Left lung (tissue), 10 donors: ENCODE measurements around the gene LZTS2. TPM values are rescaled to one million over a fixed set of nuclear protein-coding genes. Genes with fewer than 3 reads are reported as not detected.

Source experiments
- ATAC-seq: fragments of 200-7000 bp; cut with Tn5 transposase; one replicate; pipeline ENCODE4 v1.9.1; 2020; ENCODE audit warnings: moderate library complexity
- DNase-seq, 4 donors: peaks; one replicate each; pipeline ENCODE4 v3.0.0-alpha.2; 2013 to 2020
- H3K27ac ChIP-seq, 2 donors: fragments of 200-600 bp; sonication (generic) in 1 of 2; one replicate each; pipeline versions ENCODE4 v1.5.0 to v1.8.0; 2020 to 2021
- H3K27me3 ChIP-seq, 2 donors: fragments of 200-600 bp; sonication (generic) in 1 of 2; one replicate each; pipeline versions ENCODE4 v1.5.0 to v1.8.0; 2020 to 2021
- H3K36me3 ChIP-seq, 2 donors: fragments of 200-600 bp; sonication (generic) in 1 of 2; one replicate each; pipeline versions ENCODE4 v1.5.0 to v1.8.0; 2020 to 2021
- H3K4me1 ChIP-seq, 2 donors: fragments of 200-600 bp; one replicate each; pipeline ENCODE4 v1.8.0; 2021
- H3K4me3 ChIP-seq, 2 donors: fragments of 200-600 bp; sonication (generic) in 1 of 2; one replicate each; pipeline versions ENCODE4 v1.5.0 to v1.8.0; 2020 to 2021; ENCODE audit warnings: mild to moderate bottlenecking in 1 of 2
- H3K9me3 ChIP-seq, 2 donors: fragments of 200-600 bp; sonication (generic) in 1 of 2; one replicate each; pipeline versions ENCODE4 v1.5.0 to v1.8.0; 2020 to 2021
- intact Hi-C, 2 donors: fragments of 100-400 bp; cut with DNase I; formaldehyde crosslinking; loops; one replicate each; pipeline versions ENCODE4 v1.11.2 to v1.14.2; 2022
- polyA plus RNA-seq, 6 donors: library from polyadenylated mRNA; unstranded; fragments of 120-200 nt; gene quantifications; one replicate each; pipeline ENCODE4 v1.2.1, GENCODE V29; 2013; ENCODE audit not compliant: insufficient read length in 6 of 6
- total RNA-seq, 2 donors: library from RNA; stranded (reverse); fragmentation: NEBNext Ultra II Directional; extraction: Animal tissue kit (Norgen Biotek cat#: 25700); gene quantifications; one replicate each; pipeline ENCODE4 v1.2.1, GENCODE V29; 2021
- TF ChIP-seq, protein P1 (sequence below), 2 donors: fragments of 200-600 bp; sonication (generic) in 1 of 2; IDR thresholded peaks; one replicate each; pipeline versions ENCODE4 v1.5.0 to v1.8.0; 2021; ENCODE audit warnings: antibody characterized with exemption in 2 of 2
- donor health status: DM: no; HTN: yes; CAD: no.
- donor health status: DM: no; HTN: no; CAD: no.

Gene LZTS2
- total and polyA plus RNA-seq, 8 donors = 45.2 to 65.7 (median 58.6) TPM

DNA sequence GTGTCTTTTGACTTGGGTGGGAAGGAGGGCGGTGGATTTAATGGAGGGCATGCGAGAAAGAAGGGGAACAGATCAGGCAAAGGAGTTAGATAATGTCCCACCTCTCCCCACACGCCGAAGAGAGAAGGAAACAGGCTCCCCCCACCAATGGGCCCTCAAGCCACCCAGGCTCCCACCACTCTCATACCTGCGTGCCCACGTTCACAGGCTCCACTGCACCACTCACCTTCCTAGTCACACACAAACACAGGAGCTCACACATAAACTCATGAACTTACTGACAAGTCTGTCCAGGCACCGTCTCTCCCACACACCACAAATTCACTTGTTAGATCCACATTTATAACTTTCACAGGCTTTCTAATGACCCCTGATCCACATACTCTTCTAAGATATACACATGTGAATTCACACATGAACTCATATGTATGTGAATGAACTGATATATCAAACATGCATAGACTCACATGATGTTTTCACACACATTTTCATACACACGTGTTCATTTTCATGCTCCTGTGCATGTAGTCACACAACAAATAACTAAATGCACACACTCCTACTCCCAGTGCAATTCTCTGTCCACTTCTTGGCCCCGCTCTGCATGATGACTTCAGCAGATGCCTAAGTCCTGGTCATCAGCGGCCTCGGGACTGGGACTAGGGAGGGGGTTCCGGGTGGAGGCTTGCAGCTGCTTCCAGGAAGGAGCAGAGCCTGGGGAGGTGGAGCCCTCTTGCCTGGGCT is 1.5 kb downstream of the LZTS2 start:
- peak overlapping the region; percentile 54 to 90 for H3K4me3 ChIP-seq
- H3K36me3 ChIP-seq = peaks cover 3 to 38% of the 10 kb centered on the region in 2 donors
- no peaks in the 10 kb centered on the region for H3K27me3 ChIP-seq
- intact Hi-C loops = no loop called here
- TF ChIP-seq, protein P1, sequence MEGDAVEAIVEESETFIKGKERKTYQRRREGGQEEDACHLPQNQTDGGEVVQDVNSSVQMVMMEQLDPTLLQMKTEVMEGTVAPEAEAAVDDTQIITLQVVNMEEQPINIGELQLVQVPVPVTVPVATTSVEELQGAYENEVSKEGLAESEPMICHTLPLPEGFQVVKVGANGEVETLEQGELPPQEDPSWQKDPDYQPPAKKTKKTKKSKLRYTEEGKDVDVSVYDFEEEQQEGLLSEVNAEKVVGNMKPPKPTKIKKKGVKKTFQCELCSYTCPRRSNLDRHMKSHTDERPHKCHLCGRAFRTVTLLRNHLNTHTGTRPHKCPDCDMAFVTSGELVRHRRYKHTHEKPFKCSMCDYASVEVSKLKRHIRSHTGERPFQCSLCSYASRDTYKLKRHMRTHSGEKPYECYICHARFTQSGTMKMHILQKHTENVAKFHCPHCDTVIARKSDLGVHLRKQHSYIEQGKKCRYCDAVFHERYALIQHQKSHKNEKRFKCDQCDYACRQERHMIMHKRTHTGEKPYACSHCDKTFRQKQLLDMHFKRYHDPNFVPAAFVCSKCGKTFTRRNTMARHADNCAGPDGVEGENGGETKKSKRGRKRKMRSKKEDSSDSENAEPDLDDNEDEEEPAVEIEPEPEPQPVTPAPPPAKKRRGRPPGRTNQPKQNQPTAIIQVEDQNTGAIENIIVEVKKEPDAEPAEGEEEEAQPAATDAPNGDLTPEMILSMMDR (IDR thresholded peaks at IDR 0.05) = no peak
- H3K4me1 ChIP-seq = peaks cover 28 to 52% of the 10 kb centered on the region in 2 donors
- peak overlapping the region; percentile 94 to 100 for H3K27ac ChIP-seq
- ATAC-seq = peak; percentile 14
- DNase-seq = peak; percentile 79 to 94 (median 86)
- H3K9me3 ChIP-seq = no peaks in the 10 kb centered on the region

DNA sequence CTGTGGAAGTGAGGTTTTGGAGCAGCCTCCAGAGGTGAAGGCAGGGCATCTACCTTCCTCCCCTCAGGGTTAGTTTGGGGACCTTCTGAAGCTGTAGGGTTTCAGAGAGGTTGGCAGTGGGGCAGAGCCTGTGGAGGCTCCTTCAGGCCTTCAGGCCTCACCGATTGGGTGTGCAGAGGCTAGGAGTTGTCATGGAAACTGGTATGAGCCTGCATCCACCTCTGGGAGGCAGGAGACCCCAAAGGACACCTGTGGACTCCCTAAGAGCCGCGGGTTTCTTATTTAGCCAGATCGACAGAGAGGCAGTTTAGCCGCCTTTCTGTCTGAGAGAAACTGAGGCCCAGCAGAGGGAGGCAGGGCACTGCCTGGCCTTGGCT is 2.0 kb downstream of the LZTS2 start:
- DNase-seq = peak in 1 of 4 donors; percentile 2

DNA sequence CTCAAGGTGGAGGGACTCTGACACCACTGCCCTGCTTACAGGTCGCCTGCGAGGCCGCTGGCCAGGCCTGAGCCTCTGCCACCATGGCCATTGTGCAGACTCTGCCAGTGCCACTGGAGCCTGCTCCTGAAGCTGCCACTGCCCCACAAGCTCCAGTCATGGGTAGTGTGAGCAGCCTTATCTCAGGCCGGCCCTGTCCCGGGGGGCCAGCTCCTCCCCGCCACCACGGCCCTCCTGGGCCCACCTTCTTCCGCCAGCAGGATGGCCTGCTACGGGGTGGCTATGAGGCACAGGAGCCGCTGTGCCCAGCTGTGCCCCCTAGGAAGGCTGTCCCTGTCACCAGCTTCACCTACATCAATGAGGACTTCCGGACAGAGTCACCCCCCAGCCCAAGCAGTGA is 2.8 kb downstream of the LZTS2 start:
- peak in 1 of 4 donors; percentile 61 for DNase-seq

More for the DNA sequence above, 2.0 kb downstream of the LZTS2 start:
- Histone ChIP-seq H3K4me3 (peak overlapping the region in 1 of 2 donors; percentile 90), H3K9me3 (no peaks in the 10 kb centered on the region), H3K4me1 (peaks cover 24 to 46% of the 10 kb centered on the region in 2 donors), H3K27ac (peak overlapping the region; percentile 94 to 100), H3K27me3 (no peaks in the 10 kb centered on the region), H3K36me3 (peaks cover 3 to 43% of the 10 kb centered on the region in 2 donors)
- TF ChIP-seq, protein P1 (IDR thresholded peaks at IDR 0.05) = no peak
- intact Hi-C loops = no loop called here
- ATAC-seq = no peak

DNA sequence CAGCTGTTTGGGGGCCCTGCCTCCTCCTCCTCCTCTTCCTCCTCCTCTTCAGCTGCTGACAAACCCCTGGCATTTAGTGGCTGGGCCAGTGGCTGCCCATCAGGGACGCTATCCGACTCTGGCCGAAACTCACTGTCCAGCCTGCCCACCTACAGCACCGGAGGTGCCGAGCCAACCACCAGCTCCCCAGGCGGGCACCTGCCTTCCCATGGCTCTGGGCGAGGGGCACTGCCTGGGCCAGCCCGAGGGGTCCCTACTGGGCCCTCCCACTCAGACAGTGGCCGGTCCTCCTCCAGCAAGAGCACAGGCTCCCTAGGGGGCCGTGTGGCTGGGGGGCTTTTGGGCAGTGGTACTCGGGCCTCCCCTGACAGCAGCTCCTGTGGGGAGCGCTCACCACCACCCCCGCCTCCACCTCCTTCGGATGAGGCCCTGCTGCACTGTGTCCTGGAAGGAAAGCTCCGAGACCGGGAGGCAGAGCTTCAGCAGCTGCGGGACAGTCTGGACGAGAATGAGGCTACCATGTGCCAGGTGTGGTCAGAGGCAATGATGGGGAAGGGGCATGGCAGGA is 4.1 kb downstream of the LZTS2 start:
- Histone ChIP-seq H3K36me3 (peaks cover 3 to 52% of the 10 kb centered on the region in 2 donors), H3K4me1 (peaks cover 22 to 40% of the 10 kb centered on the region in 2 donors), H3K9me3 (no peaks in the 10 kb centered on the region), H3K27me3 (no peaks in the 10 kb centered on the region), H3K4me3 (no peak overlapping the region), H3K27ac (no peak overlapping the region)
- intact Hi-C loops = no loop called here
- no peak for ATAC-seq
- DNase-seq = peak in 1 of 4 donors; percentile 76
- TF ChIP-seq, protein P1 (IDR thresholded peaks at IDR 0.05) = no peak

More for the DNA sequence above, 2.8 kb downstream of the LZTS2 start:
- H3K9me3 ChIP-seq = no peaks in the 10 kb centered on the region
- intact Hi-C loops = no loop called here
- TF ChIP-seq, protein P1 (IDR thresholded peaks at IDR 0.05) = no peak
- no peak for ATAC-seq
- H3K27me3 ChIP-seq = no peaks in the 10 kb centered on the region
- H3K36me3 ChIP-seq = peaks cover 3 to 52% of the 10 kb centered on the region in 2 donors
- peak overlapping the region; percentile 94 to 100 for H3K27ac ChIP-seq
- peaks cover 22 to 47% of the 10 kb centered on the region in 2 donors for H3K4me1 ChIP-seq
- no peak overlapping the region for H3K4me3 ChIP-seq

DNA sequence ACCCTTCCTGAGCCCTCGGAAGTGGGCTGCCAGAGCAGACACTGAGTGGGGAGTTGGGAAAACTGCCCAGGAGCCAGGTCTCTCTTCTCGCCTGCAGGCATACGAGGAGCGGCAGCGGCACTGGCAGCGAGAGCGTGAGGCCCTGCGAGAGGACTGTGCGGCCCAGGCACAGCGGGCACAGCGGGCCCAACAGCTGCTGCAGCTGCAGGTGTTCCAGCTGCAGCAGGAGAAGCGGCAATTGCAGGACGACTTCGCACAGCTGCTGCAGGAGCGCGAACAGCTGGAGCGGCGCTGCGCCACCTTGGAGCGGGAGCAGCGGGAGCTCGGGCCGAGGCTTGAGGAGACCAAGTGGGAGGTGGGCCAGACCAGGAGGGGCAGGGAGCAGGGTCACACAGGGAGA is 5.8 kb downstream of the LZTS2 start:
- H3K27me3 ChIP-seq = no peaks in the 10 kb centered on the region
- peak overlapping the region in 1 of 2 donors; percentile 57 for H3K27ac ChIP-seq
- H3K9me3 ChIP-seq = no peaks in the 10 kb centered on the region
- H3K4me3 ChIP-seq = no peak overlapping the region
- H3K4me1 ChIP-seq = peaks cover 21 to 32% of the 10 kb centered on the region in 2 donors
- TF ChIP-seq, protein P1 (IDR thresholded peaks at IDR 0.05) = no peak
- no peak for DNase-seq
- intact Hi-C loops = no loop called here
- peaks cover 3 to 52% of the 10 kb centered on the region in 2 donors for H3K36me3 ChIP-seq
- no peak for ATAC-seq
